Astrocyte of the spinal cord (primary cell): ENCODE measurements around the gene ALK.

Experiments
- DNase-seq: peaks from one replicate; pipeline ENCODE4 v3.0.0; 2011; ENCODE audit warnings: low read depth, low spot score
- H3K4me3 ChIP-seq: 2 replicates; pipeline ENCODE4 v1.5.1; 2011; ENCODE audit warnings: low read depth, mild to moderate bottlenecking, low read length, moderate library complexity
- in situ Hi-C: cut with HindIII; loops from 2 replicates; pipeline ENCODE4 v1.10.0; 2017; ENCODE audit warnings: low sequenced_read_pairs
- TF ChIP-seq, protein P1 (sequence below): IDR thresholded peaks from 2 replicates; pipeline ENCODE4 v1.5.1; 2012; ENCODE audit warnings: low read depth, mild to moderate bottlenecking, low read length, inconsistent platforms

The ALK gene

DNA sequence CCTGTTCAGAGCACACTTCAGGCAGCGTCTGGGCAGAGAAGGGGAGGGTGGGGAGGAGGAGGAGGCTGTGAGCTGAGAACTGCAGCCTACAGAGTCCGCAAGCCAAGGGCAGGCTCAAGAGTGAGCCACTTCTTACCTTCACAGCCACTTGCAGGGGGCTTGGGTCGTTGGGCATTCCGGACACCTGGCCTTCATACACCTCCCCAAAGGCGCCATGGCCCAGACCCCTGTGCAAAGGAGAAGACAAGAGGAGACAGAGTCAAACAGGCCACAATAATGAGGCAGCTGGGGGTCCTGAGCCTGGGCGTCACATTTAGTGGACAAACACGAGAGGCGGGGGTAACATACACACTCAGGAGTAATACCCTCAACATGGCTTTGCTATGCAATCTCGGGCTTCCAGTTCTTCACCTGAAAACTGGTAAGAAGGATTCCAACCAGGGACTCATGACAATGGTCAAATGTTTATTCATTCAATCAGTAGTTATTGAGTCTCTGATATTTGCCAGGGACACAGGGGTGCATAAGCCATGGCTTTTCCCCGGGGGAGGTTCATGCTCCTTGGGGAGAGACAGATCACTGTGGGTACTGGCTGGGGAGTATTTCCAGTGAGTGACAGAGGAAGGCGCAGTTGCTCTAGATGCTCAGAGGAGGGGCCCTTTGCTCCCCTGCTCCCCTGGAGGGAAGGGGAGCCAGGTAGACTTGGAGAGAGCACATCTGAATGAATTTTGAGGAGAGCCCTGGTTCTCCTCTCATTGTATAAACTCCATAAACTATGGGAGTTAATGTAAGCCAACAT, 698.8 kb downstream of the ALK start:
- no peak overlapping the region for H3K4me3 ChIP-seq
- TF ChIP-seq, protein P1, sequence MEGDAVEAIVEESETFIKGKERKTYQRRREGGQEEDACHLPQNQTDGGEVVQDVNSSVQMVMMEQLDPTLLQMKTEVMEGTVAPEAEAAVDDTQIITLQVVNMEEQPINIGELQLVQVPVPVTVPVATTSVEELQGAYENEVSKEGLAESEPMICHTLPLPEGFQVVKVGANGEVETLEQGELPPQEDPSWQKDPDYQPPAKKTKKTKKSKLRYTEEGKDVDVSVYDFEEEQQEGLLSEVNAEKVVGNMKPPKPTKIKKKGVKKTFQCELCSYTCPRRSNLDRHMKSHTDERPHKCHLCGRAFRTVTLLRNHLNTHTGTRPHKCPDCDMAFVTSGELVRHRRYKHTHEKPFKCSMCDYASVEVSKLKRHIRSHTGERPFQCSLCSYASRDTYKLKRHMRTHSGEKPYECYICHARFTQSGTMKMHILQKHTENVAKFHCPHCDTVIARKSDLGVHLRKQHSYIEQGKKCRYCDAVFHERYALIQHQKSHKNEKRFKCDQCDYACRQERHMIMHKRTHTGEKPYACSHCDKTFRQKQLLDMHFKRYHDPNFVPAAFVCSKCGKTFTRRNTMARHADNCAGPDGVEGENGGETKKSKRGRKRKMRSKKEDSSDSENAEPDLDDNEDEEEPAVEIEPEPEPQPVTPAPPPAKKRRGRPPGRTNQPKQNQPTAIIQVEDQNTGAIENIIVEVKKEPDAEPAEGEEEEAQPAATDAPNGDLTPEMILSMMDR, result no peak

DNA sequence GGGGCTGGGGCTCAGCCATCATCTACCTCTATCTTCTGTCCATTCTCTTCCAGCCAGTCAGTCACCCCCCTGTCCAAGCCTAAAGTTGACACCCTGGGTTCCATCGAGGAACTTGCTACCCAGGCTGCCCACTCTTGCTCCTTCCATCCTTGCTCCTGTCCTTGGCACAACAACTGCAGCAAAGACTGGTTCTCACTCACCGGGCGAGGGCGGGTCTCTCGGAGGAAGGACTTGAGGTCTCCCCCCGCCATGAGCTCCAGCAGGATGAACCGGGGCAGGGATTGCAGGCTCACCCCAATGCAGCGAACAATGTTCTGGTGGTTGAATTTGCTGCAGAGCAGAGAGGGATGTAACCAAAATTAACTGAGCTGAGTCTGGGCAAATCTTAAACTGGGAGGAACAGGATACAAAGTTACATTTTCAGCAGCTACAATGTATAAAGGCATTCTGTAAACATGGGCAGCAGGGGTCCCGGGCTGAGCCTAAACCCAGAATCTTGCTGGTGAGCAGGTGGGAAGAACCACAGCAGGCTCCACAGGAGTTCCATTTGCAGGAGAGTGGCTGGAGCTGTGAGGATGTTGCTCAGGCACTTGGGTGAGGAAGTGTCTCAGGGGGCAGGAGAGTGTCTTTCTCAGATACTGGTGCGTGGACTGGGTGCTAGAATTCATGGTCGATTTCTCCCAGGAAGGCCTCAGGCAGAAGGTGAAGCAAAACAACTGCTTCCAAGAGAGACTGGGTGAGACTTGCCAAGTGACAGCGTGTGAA, 700.7 kb downstream of the ALK start:
- H3K4me3 ChIP-seq, result no peak overlapping the region
- DNase-seq, result no peak
- in situ Hi-C loops, result no loop called here
- TF ChIP-seq, protein P1, result no peak

More for the DNA sequence above, 698.8 kb downstream of the ALK start:
- in situ Hi-C loops, result no loop called here
- DNase-seq, result no peak

DNA sequence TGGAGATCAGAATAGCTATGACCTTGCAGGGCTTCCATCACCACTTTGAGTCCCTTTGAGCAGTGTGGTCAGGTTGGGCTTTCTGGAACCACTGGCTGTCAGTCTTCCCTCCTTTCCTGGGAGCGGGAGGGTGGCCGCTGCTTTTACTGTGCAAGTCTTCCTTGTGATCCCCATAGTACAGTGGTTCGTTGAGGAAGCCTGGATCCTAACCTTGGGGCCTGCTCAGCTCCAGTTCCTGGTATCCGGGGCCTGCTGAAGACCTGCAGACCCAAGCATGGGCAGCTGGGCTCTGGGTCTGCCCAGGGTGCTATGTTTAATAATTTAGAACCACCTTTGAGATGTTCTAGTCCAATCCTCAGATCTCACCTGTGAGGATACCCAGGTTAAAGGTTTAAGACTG, 702.0 kb downstream of the ALK start:
- H3K4me3 ChIP-seq, result no peak overlapping the region
- in situ Hi-C loops, result no loop called here

DNA sequence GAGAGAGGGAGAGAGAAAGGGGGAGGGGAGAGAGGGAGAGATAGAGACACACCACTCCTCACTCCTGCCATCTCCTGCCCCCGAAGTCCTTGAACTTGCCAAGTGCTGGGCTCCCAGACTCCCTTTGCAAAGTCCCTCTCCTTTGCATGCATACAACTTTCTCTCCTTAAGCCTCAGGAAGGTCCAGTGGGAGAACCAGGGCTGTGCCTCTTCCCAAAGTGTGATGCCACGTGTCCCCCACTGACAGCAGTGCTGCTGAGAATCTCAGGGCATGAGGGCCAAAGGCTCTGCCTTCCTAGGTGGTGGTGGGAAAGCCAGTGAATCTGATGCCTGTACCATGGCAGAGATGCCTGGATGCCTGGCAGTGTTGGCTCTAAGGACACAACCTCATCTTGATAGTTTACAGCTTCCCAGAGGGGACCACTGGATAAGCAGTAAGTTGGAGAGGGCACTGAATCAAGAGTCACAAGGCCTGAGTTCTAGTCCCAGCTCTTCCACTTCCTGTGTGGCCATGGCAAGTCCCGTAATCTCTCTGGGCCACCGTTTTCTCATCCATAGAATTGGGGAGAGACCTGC, 702.7 kb downstream of the ALK start:
- DNase-seq, result no peak

More for the DNA sequence above, 702.0 kb downstream of the ALK start:
- DNase-seq, result no peak
- TF ChIP-seq, protein P1, result no peak

DNA sequence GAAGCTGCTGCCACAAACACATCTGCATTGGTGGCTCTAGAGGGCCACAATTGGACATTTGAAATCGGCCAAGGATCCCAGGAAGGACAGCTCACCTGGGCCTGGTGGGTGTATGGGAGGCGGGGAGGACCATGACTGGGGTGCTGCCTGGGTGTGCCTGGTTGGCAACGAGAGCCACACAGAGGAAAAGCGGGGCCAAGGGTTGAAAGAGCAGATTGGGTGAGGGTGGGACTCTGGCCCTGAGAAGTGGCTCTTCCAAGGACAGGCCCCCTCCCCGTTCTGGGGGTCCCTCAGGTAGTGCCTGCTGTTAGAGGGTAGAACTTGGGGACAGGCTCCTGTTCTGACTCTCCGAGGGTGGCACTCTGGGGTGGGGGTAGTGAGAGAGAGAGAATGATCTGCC, 703.3 kb downstream of the ALK start:
- in situ Hi-C loops, result no loop called here
- TF ChIP-seq, protein P1, result no peak
- no peak for DNase-seq
- no peak overlapping the region for H3K4me3 ChIP-seq

More for the DNA sequence above, 702.7 kb downstream of the ALK start:
- TF ChIP-seq, protein P1, result no peak
- in situ Hi-C loops, result no loop called here
- no peak overlapping the region for H3K4me3 ChIP-seq

DNA sequence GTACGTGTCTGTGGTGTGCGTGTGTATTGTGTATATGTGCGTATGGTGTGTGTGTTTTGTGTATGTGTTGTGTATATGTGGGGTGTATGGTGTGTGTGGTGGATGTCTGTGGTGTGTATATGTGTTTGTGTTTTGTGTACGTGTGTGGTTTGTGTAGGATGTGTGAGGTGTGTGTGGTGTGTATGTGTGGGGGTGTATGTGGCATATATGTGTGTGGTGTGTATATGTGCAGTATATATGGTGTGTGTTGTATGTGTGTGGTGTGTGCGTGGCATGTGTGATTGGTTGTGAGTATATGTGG, 704.8 kb downstream of the ALK start:
- in situ Hi-C loops, result no loop called here
- TF ChIP-seq, protein P1, result no peak
- no peak overlapping the region for H3K4me3 ChIP-seq
- no peak for DNase-seq
